Activated naive CD4-positive, alpha-beta T cell treated with anti-CD3 and anti-CD28 coated beads, Interleukin-2, amount 10 ng/mL, durations not matched to agents 7 days and 5 days (primary cell): ENCODE results near the gene CTBP1.
"Not testable (repeated sequence)": the region's sequence is repeated elsewhere in the genome, so short reads cannot be mapped to it uniquely, and the experiment has no call there.

Experiments used
- CTCF ChIA-PET: fragments of 350-600 bp; sonication (Branson Sonifier 250); formaldehyde crosslinking; loops from one replicate; lab custom pipeline; 2021; ENCODE audit warnings: antibody characterized with exemption; lab: Charles Lee
- DNase-seq: peaks from one replicate; pipeline ENCODE4 v3.0.0-alpha.2; 2020
- H3K27ac Mint-ChIP-seq: one replicate; pipeline ENCODE4 v1.8.0; 2021; ENCODE audit warnings: mild to moderate bottlenecking, moderate library complexity, mixed read lengths
- H3K27me3 Mint-ChIP-seq: one replicate; pipeline ENCODE4 v1.8.0; 2021; ENCODE audit warnings: mild to moderate bottlenecking, mixed read lengths
- H3K36me3 Mint-ChIP-seq: one replicate; pipeline ENCODE4 v1.8.0; 2021; ENCODE audit warnings: mixed read lengths
- H3K4me1 Mint-ChIP-seq: one replicate; pipeline ENCODE4 v1.8.0; 2021; ENCODE audit warnings: mixed read lengths
- H3K4me3 Mint-ChIP-seq: one replicate; pipeline ENCODE4 v1.8.0; 2021; ENCODE audit warnings: mild to moderate bottlenecking, moderate library complexity, mixed read lengths
- H3K9me3 Mint-ChIP-seq: one replicate; pipeline ENCODE4 v1.8.0; 2021; ENCODE audit warnings: mixed read lengths

Gene CTBP1

GRCh38 chr4:1248245-1249147, at the start of gene CTBP1:
TSS of gene CTBP1 (minus strand) at chr4:1249130. CDS start at chr4:1241331, 7,799 bp downstream.
- Mint-ChIP-seq H3K4me1 (peaks cover 66% of the 10 kb centered on the region), H3K27ac (peak within 1 kb of the TSS; percentile 98), H3K9me3 (peaks cover 13% of the 10 kb centered on the region), H3K36me3 (peaks cover 39% of the 10 kb centered on the region), H3K4me3 (peak within 1 kb of the TSS; percentile 89), H3K27me3 (no peaks in the 10 kb centered on the region)
- peak; percentile 80 for DNase-seq
- CTCF ChIA-PET = interaction anchor here (1.0 to 5.9 kb wide), 4 partner anchors 18 to 98 kb away, joined by 4 to 48 read pairs (median 5); partner anchors contain the start of gene UVSSA

- CTCF ChIA-PET = no interaction called here
- H3K27ac Mint-ChIP-seq = no peak overlapping the region
- H3K4me3 Mint-ChIP-seq = no peak overlapping the region
- H3K27me3 Mint-ChIP-seq = no peaks in the 10 kb centered on the region
- peaks cover 41% of the 10 kb centered on the region for H3K36me3 Mint-ChIP-seq
- peaks cover 29% of the 10 kb centered on the region for H3K4me1 Mint-ChIP-seq
- no peaks in the 10 kb centered on the region for H3K9me3 Mint-ChIP-seq
- no peak for DNase-seq
Observed at GRCh38 chr4:1298461-1298860, 49.5 kb upstream of the CTBP1 start.

- Mint-ChIP-seq H3K4me1 (peaks cover 32% of the 10 kb centered on the region), H3K27me3 (no peaks in the 10 kb centered on the region), H3K4me3 (no peak overlapping the region), H3K27ac (no peak overlapping the region), H3K9me3 (no peaks in the 10 kb centered on the region), H3K36me3 (peaks cover 39% of the 10 kb centered on the region)
- CTCF ChIA-PET = no interaction called here
- DNase-seq = no peak
Observed at GRCh38 chr4:1297456-1298325, 48.8 kb upstream of the CTBP1 start.

- no peak overlapping the region for H3K4me3 Mint-ChIP-seq
- DNase-seq = no peak
- H3K36me3 Mint-ChIP-seq = peaks cover 40% of the 10 kb centered on the region
- CTCF ChIA-PET = no interaction called here
- no peaks in the 10 kb centered on the region for H3K27me3 Mint-ChIP-seq
- H3K27ac Mint-ChIP-seq = no peak overlapping the region
- H3K9me3 Mint-ChIP-seq = no peaks in the 10 kb centered on the region
- peaks cover 37% of the 10 kb centered on the region for H3K4me1 Mint-ChIP-seq
Observed at GRCh38 chr4:1297023-1297395, 48.1 kb upstream of the CTBP1 start.

- H3K27me3 Mint-ChIP-seq = no peaks in the 10 kb centered on the region
- DNase-seq = peak; percentile 14
- no peak overlapping the region for H3K27ac Mint-ChIP-seq
- no peak overlapping the region for H3K4me3 Mint-ChIP-seq
- peaks cover 43% of the 10 kb centered on the region for H3K36me3 Mint-ChIP-seq
- H3K4me1 Mint-ChIP-seq = peaks cover 42% of the 10 kb centered on the region
- CTCF ChIA-PET = no interaction called here
- no peaks in the 10 kb centered on the region for H3K9me3 Mint-ChIP-seq
Observed at GRCh38 chr4:1296324-1297022, 47.5 kb upstream of the CTBP1 start.

GRCh38 chr4:1295405-1296055, 46.6 kb upstream of the CTBP1 start:
- H3K36me3 Mint-ChIP-seq = peaks cover 37% of the 10 kb centered on the region
- CTCF ChIA-PET = interaction anchor here (1.6 kb wide), 1 partner anchor 27 kb away, joined by 4 read pairs; no protein-coding TSS in a partner anchor
- H3K27ac Mint-ChIP-seq = no peak overlapping the region
- H3K9me3 Mint-ChIP-seq = no peaks in the 10 kb centered on the region
- DNase-seq = no peak
- H3K27me3 Mint-ChIP-seq = no peaks in the 10 kb centered on the region
- H3K4me1 Mint-ChIP-seq = peaks cover 44% of the 10 kb centered on the region
- no peak overlapping the region for H3K4me3 Mint-ChIP-seq

GRCh38 chr4:1294891-1295290, 46.0 kb upstream of the CTBP1 start:
- Mint-ChIP-seq H3K27me3 (no peaks in the 10 kb centered on the region), H3K27ac (no peak overlapping the region), H3K9me3 (no peaks in the 10 kb centered on the region), H3K4me3 (no peak overlapping the region), H3K4me1 (peaks cover 47% of the 10 kb centered on the region), H3K36me3 (peaks cover 34% of the 10 kb centered on the region)
- DNase-seq = no peak
- CTCF ChIA-PET = interaction anchor here (1.6 kb wide), 1 partner anchor 26 kb away, joined by 4 read pairs; no protein-coding TSS in a partner anchor

- CTCF ChIA-PET = interaction anchor here (1.6 kb wide), 1 partner anchor 26 kb away, joined by 4 read pairs; no protein-coding TSS in a partner anchor
- peaks cover 31% of the 10 kb centered on the region for H3K36me3 Mint-ChIP-seq
- DNase-seq = no peak
- H3K4me3 Mint-ChIP-seq = no peak overlapping the region
- no peak overlapping the region for H3K27ac Mint-ChIP-seq
- H3K4me1 Mint-ChIP-seq = peaks cover 47% of the 10 kb centered on the region
- H3K9me3 Mint-ChIP-seq = no peaks in the 10 kb centered on the region
- no peaks in the 10 kb centered on the region for H3K27me3 Mint-ChIP-seq
Observed at GRCh38 chr4:1294424-1294823, 45.5 kb upstream of the CTBP1 start.

- H3K36me3 Mint-ChIP-seq = peaks cover 27% of the 10 kb centered on the region
- H3K4me3 Mint-ChIP-seq = no peak overlapping the region
- CTCF ChIA-PET = interaction anchor here (0.6 to 1.6 kb wide), 2 partner anchors 26 to 136 kb away, joined by 3 to 4 read pairs; no protein-coding TSS in a partner anchor
- H3K9me3 Mint-ChIP-seq = no peaks in the 10 kb centered on the region
- no peak for DNase-seq
- H3K27me3 Mint-ChIP-seq = no peaks in the 10 kb centered on the region
- H3K27ac Mint-ChIP-seq = no peak overlapping the region
- peaks cover 45% of the 10 kb centered on the region for H3K4me1 Mint-ChIP-seq
Observed at GRCh38 chr4:1293991-1294390, 45.1 kb upstream of the CTBP1 start.

- no peak overlapping the region for H3K4me3 Mint-ChIP-seq
- CTCF ChIA-PET = interaction anchor here (0.6 to 1.6 kb wide), 2 partner anchors 25 to 136 kb away, joined by 3 to 4 read pairs; no protein-coding TSS in a partner anchor
- peaks cover 27% of the 10 kb centered on the region for H3K36me3 Mint-ChIP-seq
- no peaks in the 10 kb centered on the region for H3K27me3 Mint-ChIP-seq
- peak overlapping the region; percentile 52 for H3K27ac Mint-ChIP-seq
- H3K9me3 Mint-ChIP-seq = no peaks in the 10 kb centered on the region
- H3K4me1 Mint-ChIP-seq = peaks cover 49% of the 10 kb centered on the region
- no peak for DNase-seq
Observed at GRCh38 chr4:1293531-1293941, 44.6 kb upstream of the CTBP1 start.

GRCh38 chr4:1292703-1293011, 43.7 kb upstream of the CTBP1 start:
- not testable (repeated sequence) for H3K27me3 Mint-ChIP-seq, H3K9me3 Mint-ChIP-seq
- peaks cover 49% of the 10 kb centered on the region for H3K4me1 Mint-ChIP-seq
- peaks cover 23% of the 10 kb centered on the region for H3K36me3 Mint-ChIP-seq
- peak overlapping the region; percentile 50 for H3K27ac Mint-ChIP-seq
- peak; percentile 61 for DNase-seq
- CTCF ChIA-PET = interaction anchor here (0.6 to 1.2 kb wide), 3 partner anchors 53 to 721 kb away, joined by 3 read pairs; no protein-coding TSS in a partner anchor
- peak overlapping the region; percentile 2 for H3K4me3 Mint-ChIP-seq

- Mint-ChIP-seq H3K36me3 (peaks cover 20% of the 10 kb centered on the region), H3K4me1 (peaks cover 49% of the 10 kb centered on the region), H3K4me3 (peak overlapping the region; percentile 96), H3K27me3 (no peaks in the 10 kb centered on the region), H3K9me3 (no peaks in the 10 kb centered on the region), H3K27ac (peak overlapping the region; percentile 50)
- CTCF ChIA-PET = interaction anchor here (0.6 to 2.2 kb wide), 4 partner anchors 54 to 721 kb away, joined by 3 to 9 read pairs (median 3); no protein-coding TSS in a partner anchor
- no peak for DNase-seq
Observed at GRCh38 chr4:1291996-1292702, 43.2 kb upstream of the CTBP1 start.
